Smooth muscle cell (in vitro differentiated cells): ENCODE results near the gene NRG2. TPM values are rescaled to one million over a fixed set of nuclear protein-coding genes. Genes with fewer than 3 reads are reported as not detected.

Experiments
- DNase-seq: peaks from one replicate; lab custom pipeline; 2025; ENCODE audit not compliant: unreplicated experiment; lab: John Stamatoyannopoulos, UW
- H2AFZ ChIP-seq: fragments of 200-600 bp; sonication (generic); 2 replicates; pipeline ENCODE4 v1.6.0; 2016; ENCODE audit warnings: antibody characterized with exemption, low read depth, mild to moderate bottlenecking
- H3F3A ChIP-seq: fragments of 200-600 bp; sonication (generic); 2 replicates; pipeline ENCODE4 v1.6.0; 2017; ENCODE audit warnings: antibody characterized with exemption, low read depth
- H3K27ac ChIP-seq: fragments of 200-600 bp; sonication (generic); 2 replicates; pipeline ENCODE4 v1.5.1; 2016; ENCODE audit warnings: low read depth, mild to moderate bottlenecking
- H3K27me3 ChIP-seq: fragments of 200-600 bp; sonication (generic); 2 replicates; pipeline ENCODE4 v1.6.1; 2016; ENCODE audit warnings: low read depth, mild to moderate bottlenecking
- H3K36me3 ChIP-seq: fragments of 200-600 bp; sonication (generic); 2 replicates; pipeline ENCODE4 v1.5.1; 2016; ENCODE audit warnings: low read depth
- H3K4me1 ChIP-seq: fragments of 200-600 bp; sonication (generic); 2 replicates; pipeline ENCODE4 v1.5.1; 2016; ENCODE audit warnings: low read depth
- H3K4me2 ChIP-seq: fragments of 200-600 bp; sonication (generic); 2 replicates; pipeline ENCODE4 v1.6.0; 2016; ENCODE audit warnings: mild to moderate bottlenecking
- H3K4me3 ChIP-seq: fragments of 200-600 bp; sonication (generic); 2 replicates; pipeline ENCODE4 v1.5.1; 2016; ENCODE audit warnings: mild to moderate bottlenecking
- H3K79me2 ChIP-seq: fragments of 200-600 bp; sonication (generic); 2 replicates; pipeline ENCODE4 v1.6.0; 2016; ENCODE audit warnings: low read depth, mild to moderate bottlenecking
- H3K9ac ChIP-seq: fragments of 200-600 bp; sonication (generic); 2 replicates; pipeline ENCODE4 v1.6.0; 2016; ENCODE audit warnings: low read depth
- H3K9me3 ChIP-seq: fragments of 200-600 bp; sonication (generic); replicated peaks from 2 replicates; pipeline ENCODE4 v1.5.1; 2016; ENCODE audit warnings: low read depth
- H4K20me1 ChIP-seq: fragments of 200-600 bp; sonication (generic); 2 replicates; pipeline ENCODE4 v1.6.0; 2016; ENCODE audit warnings: low read depth
- CTCF ChIP-seq: fragments of 200-600 bp; sonication (generic); IDR thresholded peaks from 2 replicates; pipeline ENCODE4 v1.5.1; 2017; ENCODE audit warnings: borderline replicate concordance, mild to moderate bottlenecking, antibody characterized with exemption; ENCODE audit not compliant: insufficient read depth, poor library complexity, severe bottlenecking
- WGBS: methylation state at CpG from one replicate; pipeline ENCODE4 v1.1.7; 2016; ENCODE audit warnings: low lambda C conversion rate; 5-methylcytosine and 5-hydroxymethylcytosine counted together
- polyA plus RNA-seq: library from polyadenylated mRNA; unstranded; fragments of >200 nt; fragmentation: Nextera tagmentation; extraction: Ambion mirVana; gene quantifications from 2 replicates; pipeline ENCODE4 v1.2.1, GENCODE V29; 2016
- total RNA-seq: library from RNA; depleted of rRNA; stranded (reverse); fragments of >200 nt; gene quantifications from 2 replicates; pipeline ENCODE4 v1.2.3, GENCODE V29; 2014

NRG2 gene
- total and polyA plus RNA-seq, 2 experiments from 2014 or later, result 0.09 to 0.25 TPM

- Histone ChIP-seq H3K79me2 (no peaks in the 10 kb centered on the region), H2AFZ (no peak overlapping the region), H3K27ac (no peak overlapping the region), H3K9ac (no peak overlapping the region), H4K20me1 (no peaks in the 10 kb centered on the region), H3K4me2 (no peak overlapping the region), H3F3A (no peaks in the 10 kb centered on the region), H3K9me3 (no peaks in the 10 kb centered on the region), H3K27me3 (peaks cover 14% of the 10 kb centered on the region), H3K36me3 (no peaks in the 10 kb centered on the region), H3K4me1 (no peaks in the 10 kb centered on the region), H3K4me3 (no peak overlapping the region)
- 95% methylated on average over 7 of the region's 7 CpGs for WGBS
- no peak for TF ChIP-seq CTCF
- no peak for DNase-seq
Observed at GRCh38 chr5:139823757-139824355, 219.2 kb downstream of the NRG2 start.

GRCh38 chr5:139822553-139823425 is 220.3 kb downstream of the NRG2 start:
- Histone ChIP-seq H3K4me3 (no peak overlapping the region), H3F3A (no peaks in the 10 kb centered on the region), H3K4me1 (no peaks in the 10 kb centered on the region), H3K36me3 (no peaks in the 10 kb centered on the region), H3K9ac (no peak overlapping the region), H3K9me3 (no peaks in the 10 kb centered on the region), H4K20me1 (no peaks in the 10 kb centered on the region), H2AFZ (no peak overlapping the region), H3K4me2 (no peak overlapping the region), H3K79me2 (no peaks in the 10 kb centered on the region), H3K27me3 (peaks cover 9% of the 10 kb centered on the region), H3K27ac (no peak overlapping the region)
- WGBS, result 87% methylated on average over 25 of the region's 25 CpGs
- no peak for TF ChIP-seq CTCF
- no peak for DNase-seq

- no peak for DNase-seq
- H3K27ac ChIP-seq, result no peak overlapping the region
- no peak overlapping the region for H3K9ac ChIP-seq
- WGBS, result 91% methylated on average over 11 of the region's 11 CpGs
- H3K9me3 ChIP-seq, result no peaks in the 10 kb centered on the region
- no peak overlapping the region for H2AFZ ChIP-seq
- no peak for TF ChIP-seq CTCF
- H3K36me3 ChIP-seq, result no peaks in the 10 kb centered on the region
- H4K20me1 ChIP-seq, result no peaks in the 10 kb centered on the region
- no peak overlapping the region for H3K4me2 ChIP-seq
- peaks cover 9% of the 10 kb centered on the region for H3K27me3 ChIP-seq
- no peak overlapping the region for H3K4me3 ChIP-seq
- H3F3A ChIP-seq, result no peaks in the 10 kb centered on the region
- H3K79me2 ChIP-seq, result no peaks in the 10 kb centered on the region
- H3K4me1 ChIP-seq, result no peaks in the 10 kb centered on the region
Observed at GRCh38 chr5:139821806-139822552, 221.1 kb downstream of the NRG2 start.
